ENCODE measurements around the gene CLCF1. TPM values are rescaled to one million over a fixed set of nuclear protein-coding genes. Genes with fewer than 3 reads are reported as not detected.

CLCF1 gene
- polyA plus RNA-seq, 1 of the 3 experiments (the other 2 are of a cell fraction), result 27.0 TPM

GRCh38 chr11:67355023-67355793 lies 18.2 kb downstream of the CLCF1 start:
- Histone ChIP-seq H3K9me3 (no peaks in the 10 kb centered on the region), H3K9ac (peak overlapping the region; percentile 69), H3F3A (replicated peaks; ENCODE audit: insufficient read depth) (peaks cover 40% of the 10 kb centered on the region), H3K27ac (ENCODE audit: low read depth in 2 of 2, low read length in 1 of 2) (peak overlapping the region; percentile 36 to 99; a peak in 3 of 4 replicates), H3K79me2 (ENCODE audit: insufficient read depth) (peaks cover 23% of the 10 kb centered on the region), H3K4me3 (ENCODE audit: low read depth in 2 of 2, low read length in 1 of 2) (no peak overlapping the region), H2AFZ (ENCODE audit: low read depth) (no peak overlapping the region), H4K20me1 (ENCODE audit: insufficient read depth) (peaks cover 3% of the 10 kb centered on the region; the same call in 1 of the 2 replicates), H3K4me2 (peak overlapping the region; percentile 85), H3K27me3 (ENCODE audit: insufficient read depth) (no peaks in the 10 kb centered on the region), H3K9me2 (no peaks in the 10 kb centered on the region), H3K36me3 (replicated peaks in 1 of 2; ENCODE audit: control insufficient read depth in 1 of 2, insufficient read depth in 2 of 2, low read length in 1 of 2) (no peaks in the 10 kb centered on the region), H3K4me1 (ENCODE audit: control insufficient read depth in 1 of 2, insufficient read depth in 2 of 2, low read depth in 1 of 2, low read length in 1 of 2) (peaks cover 30 to 51% of the 10 kb centered on the region in 2 experiments; a peak in 3 of 4 replicates)
- POLR2A ChIA-PET, result interaction anchor here (3.2 kb wide), 1 partner anchor 28 kb away, joined by 9 read pairs; no protein-coding TSS in a partner anchor
- CTCF ChIA-PET, result interaction anchor here (2.6 to 20.0 kb wide), 4 partner anchors 9 to 34 kb away, joined by 8 to 955 read pairs (median 58); partner anchors contain the start of gene CLCF1
- TF ChIP-seq MXI1 (IDR thresholded peaks at IDR 0.05; ENCODE audit: low read depth, low read length), result no peak
- no peak for TF ChIP-seq YY1 (IDR thresholded peaks at IDR 0.05; ENCODE audit: low read depth)
- no peak for TF ChIP-seq EP300 (IDR thresholded peaks at IDR 0.05; ENCODE audit: borderline replicate concordance in 1 of 2, low read depth in 1 of 2, low read length in 1 of 2)
- no peak for TF ChIP-seq FOSL2 (IDR thresholded peaks at IDR 0.05; ENCODE audit: borderline replicate concordance, low read depth)
- TF ChIP-seq RXRA (IDR thresholded peaks at IDR 0.05; ENCODE audit: borderline replicate concordance, low read depth), result no peak
- TF ChIP-seq NFIC (IDR thresholded peaks at IDR 0.05; ENCODE audit: borderline replicate concordance), result no peak
- TF ChIP-seq MEF2A (IDR thresholded peaks at IDR 0.05; ENCODE audit: borderline replicate concordance, low read depth), result no peak
- no peak for TF ChIP-seq NRF1 (IDR thresholded peaks at IDR 0.05; ENCODE audit: low read depth, low read length)
- TF ChIP-seq EZH2phosphoT487 (IDR thresholded peaks at IDR 0.05; ENCODE audit: borderline replicate concordance, low read depth), result no peak
- TF ChIP-seq, protein P1, sequence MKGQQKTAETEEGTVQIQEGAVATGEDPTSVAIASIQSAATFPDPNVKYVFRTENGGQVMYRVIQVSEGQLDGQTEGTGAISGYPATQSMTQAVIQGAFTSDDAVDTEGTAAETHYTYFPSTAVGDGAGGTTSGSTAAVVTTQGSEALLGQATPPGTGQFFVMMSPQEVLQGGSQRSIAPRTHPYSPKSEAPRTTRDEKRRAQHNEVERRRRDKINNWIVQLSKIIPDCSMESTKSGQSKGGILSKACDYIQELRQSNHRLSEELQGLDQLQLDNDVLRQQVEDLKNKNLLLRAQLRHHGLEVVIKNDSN (IDR thresholded peaks at IDR 0.05; ENCODE audit: borderline replicate concordance, low read depth), result no peak
- TF ChIP-seq ELF1 (IDR thresholded peaks at IDR 0.05), result no peak
- TF ChIP-seq TAF1 (IDR thresholded peaks at IDR 0.05; ENCODE audit: borderline replicate concordance, low read depth, low read length), result no peak
- no peak for TF ChIP-seq CHD2 (IDR thresholded peaks at IDR 0.05; ENCODE audit: low read length, partially characterized antibody)
- no peak for TF ChIP-seq TCF12 (IDR thresholded peaks at IDR 0.05)
- no peak for TF ChIP-seq GABPA (IDR thresholded peaks at IDR 0.05; ENCODE audit: low read depth)
- 69% methylated on average over 3 of the region's 11 CpGs for WGBS (ENCODE audit: low lambda C conversion rate)
- peak; percentile 7 for DNase-seq
